HL-60 (cell line): ENCODE results near the gene KIAA0930.
"Not testable (repeated sequence)": the region's sequence is repeated elsewhere in the genome, so short reads cannot be mapped to it uniquely, and the experiment has no call there.

Experiments
- DNase-seq, 2 experiments: peaks; one replicate each; pipeline ENCODE4 v3.0.0-alpha.2; 2010 to 2020; ENCODE audit warnings: low read depth in 1 of 2, low spot score in 1 of 2
- H3K27ac ChIP-seq: fragments of 250-450 bp; sonication (Bioruptor Pico); replicated peaks from 2 replicates; pipeline ENCODE4 v1.5.1; 2020; ENCODE audit warnings: mild to moderate bottlenecking, moderate library complexity
- H3K27me3 ChIP-seq: fragments of 250-450 bp; sonication (Bioruptor Pico); 2 replicates; pipeline ENCODE4 v1.5.1; 2021; ENCODE audit warnings: mild to moderate bottlenecking, moderate library complexity; ENCODE audit not compliant: insufficient read depth, poor library complexity, severe bottlenecking
- H3K4me3 ChIP-seq: replicated peaks from 2 replicates; pipeline ENCODE4 v1.5.1; 2011; ENCODE audit warnings: mild to moderate bottlenecking, control low read depth, low read length; ENCODE audit not compliant: insufficient read depth
- CTCF ChIP-seq: IDR thresholded peaks from one replicate; pipeline ENCODE4 v1.5.1; 2011; ENCODE audit warnings: low read length, control low read depth, inconsistent platforms; ENCODE audit not compliant: insufficient read depth
- GABPA ChIP-seq: IDR thresholded peaks from 2 replicates; pipeline ENCODE4 v1.6.1; 2012; ENCODE audit warnings: low read depth
- POLR2AphosphoS5 ChIP-seq: IDR thresholded peaks from 2 replicates; pipeline ENCODE4 v1.6.1; 2012; ENCODE audit warnings: low read depth
- REST ChIP-seq: IDR thresholded peaks from 2 replicates; pipeline ENCODE4 v1.6.1; 2012; ENCODE audit warnings: low read depth; ENCODE audit not compliant: insufficient replicate concordance
- SPI1 ChIP-seq: IDR thresholded peaks from 2 replicates; pipeline ENCODE4 v1.6.1; 2012; ENCODE audit warnings: low read depth, mild to moderate bottlenecking, borderline replicate concordance

KIAA0930 gene

GRCh38 chr22:45259754-45260394, 19.2 kb upstream of the KIAA0930 start:
- TF ChIP-seq REST (no peak), SPI1 (no peak), GABPA (no peak), CTCF (no peak), POLR2AphosphoS5 (no peak)
- DNase-seq: no peak
- Histone ChIP-seq H3K27me3 (no peaks in the 10 kb centered on the region), H3K4me3 (no peak overlapping the region), H3K27ac (no peak overlapping the region)

- H3K4me3 ChIP-seq, H3K27ac ChIP-seq, DNase-seq, H3K27me3 ChIP-seq: not testable (repeated sequence)
Measured at GRCh38 chr22:45257941-45258340, 17.2 kb upstream of the KIAA0930 start.

- TF ChIP-seq REST (no peak), POLR2AphosphoS5 (no peak)
- Histone ChIP-seq H3K27ac (no peak overlapping the region), H3K27me3 (no peaks in the 10 kb centered on the region), H3K4me3 (no peak overlapping the region)
- no peak for DNase-seq
Measured at GRCh38 chr22:45254789-45255278, 14.1 kb upstream of the KIAA0930 start.

- DNase-seq: no peak
- no peak overlapping the region for H3K4me3 ChIP-seq
- H3K27ac ChIP-seq: no peak overlapping the region
- no peaks in the 10 kb centered on the region for H3K27me3 ChIP-seq
- TF ChIP-seq REST (no peak), SPI1 (no peak)
Measured at GRCh38 chr22:45254388-45254787, 13.7 kb upstream of the KIAA0930 start.
